Muscle of back (tissue), 13 donors: ENCODE measurements around the gene OR8U1. TPM values are rescaled to one million over a fixed set of nuclear protein-coding genes. Genes with fewer than 3 reads are reported as not detected.
"Not testable (repeated sequence)": the region's sequence is repeated elsewhere in the genome, so short reads cannot be mapped to it uniquely, and the experiment has no call there.

Experiments
- DNase-seq, 3 donors: peaks; one replicate each; pipeline versions ENCODE4 v3.0.0 to v3.0.0-alpha.2; 2013
- long read RNA-seq, 9 donors: transcript quantifications; one replicate each; lab custom pipeline, GENCODE V29; 2026
- polyA plus RNA-seq, 10 donors: library from polyadenylated mRNA; unstranded; fragments of 120-200 nt; gene quantifications; one replicate each; pipeline ENCODE4 v1.2.1, GENCODE V29; 2013; ENCODE audit not compliant: insufficient read length in 10 of 10

The OR8U1 gene
- polyA plus RNA-seq = not detected
- long read RNA-seq, donor 1 = 0 reads
- long read RNA-seq, donor 2 = 0 reads
- long read RNA-seq, donor 3 = 0 reads
- long read RNA-seq, donor 4 = 0 reads
- long read RNA-seq, donor 5 = 0 reads
- long read RNA-seq, donor 6 = 0 reads
- long read RNA-seq, donor 7 = 0 reads
- long read RNA-seq, donor 8 = 0 reads
- long read RNA-seq, donor 9 = 0 reads

- DNase-seq = no peak
These were observed at the start of gene OR8U1 for GRCh38 chr11:56375324-56375723. TSS of gene OR8U1 (plus strand) at chr11:56375624. CDS start at chr11:56375624, 0 bp downstream.

- no peak for DNase-seq
These were observed 43.4 kb upstream of the OR8U1 start for GRCh38 chr11:56331861-56332491.

GRCh38 chr11:56333156-56333555 is 42.3 kb upstream of the OR8U1 start:
- no peak for DNase-seq

GRCh38 chr11:56340289-56340688 is 35.1 kb upstream of the OR8U1 start:
- DNase-seq = no peak

- no peak for DNase-seq
These were observed 29.7 kb upstream of the OR8U1 start, which contains the start of gene OR8K1 for GRCh38 chr11:56345739-56346138. TSS of gene OR8K1 (plus strand) at chr11:56346039. CDS start at chr11:56346039, 0 bp downstream.

GRCh38 chr11:56353991-56354390 is 21.4 kb upstream of the OR8U1 start, which contains the start of gene OR8J1:
TSS of gene OR8J1 (plus strand) at chr11:56354291. CDS start at chr11:56360247, 5,956 bp downstream.
- no peak for DNase-seq

GRCh38 chr11:56380120-56380519 is 4.7 kb downstream of the OR8U1 start:
- no peak for DNase-seq

GRCh38 chr11:56394381-56394780 is 19.0 kb downstream of the OR8U1 start:
- no peak for DNase-seq

GRCh38 chr11:56396047-56396446 is 20.6 kb downstream of the OR8U1 start:
- no peak for DNase-seq

GRCh38 chr11:56401858-56402461 is 26.5 kb downstream of the OR8U1 start:
- DNase-seq = not testable (repeated sequence)

GRCh38 chr11:56404393-56404792 is 29.0 kb downstream of the OR8U1 start:
- no peak for DNase-seq

- no peak for DNase-seq
These were observed 35.4 kb downstream of the OR8U1 start for GRCh38 chr11:56410801-56411200.

GRCh38 chr11:56412396-56412795 is 37.0 kb downstream of the OR8U1 start, which contains the start of gene OR5AL1:
TSS of gene OR5AL1 (plus strand) at chr11:56412696.
- DNase-seq = no peak

Other genes starting within 250 kb of the OR8U1 start
- not detected for gene OR8J3, start 235.4 kb upstream of the OR8U1 start, polyA plus RNA-seq
- not detected for gene OR8K5, start 215.3 kb upstream of the OR8U1 start, polyA plus RNA-seq
- not detected for gene OR5J2, start 199.0 kb upstream of the OR8U1 start, polyA plus RNA-seq
- gene OR5T2, start 141.4 kb upstream of the OR8U1 start, polyA plus RNA-seq = not detected
- not detected for gene OR5T3, start 123.4 kb upstream of the OR8U1 start, polyA plus RNA-seq
- not detected for gene OR5T1, start 101.5 kb upstream of the OR8U1 start, polyA plus RNA-seq
- not detected for gene OR8H1, start 83.4 kb upstream of the OR8U1 start, polyA plus RNA-seq
- gene OR8K3, start 60.5 kb upstream of the OR8U1 start, polyA plus RNA-seq = not detected
- gene OR8K1, start 29.6 kb upstream of the OR8U1 start, polyA plus RNA-seq = not detected
- not detected for gene OR8J1, start 21.3 kb upstream of the OR8U1 start, polyA plus RNA-seq
- not detected for gene OR5AL1, start 37.1 kb downstream of the OR8U1 start, polyA plus RNA-seq
- gene OR5M3, start 97.7 kb downstream of the OR8U1 start, polyA plus RNA-seq = not detected
- gene OR5M8, start 115.7 kb downstream of the OR8U1 start, polyA plus RNA-seq = not detected
- not detected for gene OR5M11, start 167.6 kb downstream of the OR8U1 start, polyA plus RNA-seq
- not detected for gene OR5M10, start 202.1 kb downstream of the OR8U1 start, polyA plus RNA-seq
- not detected for gene OR5M1, start 239.2 kb downstream of the OR8U1 start, polyA plus RNA-seq